Gastroesophageal sphincter (tissue), 3 donors: ENCODE measurements around the gene NEDD4L.

Experiments used
- CTCF ChIP-seq, 4 experiments: fragments of 200-600 bp in 2 of 4; fragments of 450-650 bp in 2 of 4; sonication (generic) in 1 of 4; IDR thresholded peaks; one replicate each; pipeline ENCODE4 v1.5.1; 2017 to 2019; ENCODE audit warnings: antibody characterized with exemption in 4 of 4, mild to moderate bottlenecking in 2 of 4, moderate library complexity in 2 of 4
- EP300 ChIP-seq: sonication (generic); formaldehyde crosslinking; IDR thresholded peaks from one replicate; pipeline ENCODE4 v1.6.1; 2017; ENCODE audit warnings: antibody characterized with exemption, mild to moderate bottlenecking
- POLR2A ChIP-seq, 2 donors: fragments of 450-650 bp; IDR thresholded peaks; one replicate each; pipeline ENCODE4 v1.6.1; 2017; ENCODE audit warnings: antibody characterized with exemption in 2 of 2, mild to moderate bottlenecking in 2 of 2, moderate library complexity in 1 of 2
- POLR2AphosphoS5 ChIP-seq: sonication (generic); formaldehyde crosslinking; IDR thresholded peaks from one replicate; pipeline ENCODE4 v1.6.1; 2017; ENCODE audit warnings: antibody characterized with exemption

- TF ChIP-seq POLR2A (IDR thresholded peaks at IDR 0.05) (no peak), CTCF (IDR thresholded peaks at IDR 0.05) (no peak), POLR2AphosphoS5 (no peak), EP300 (no peak)
Measured at GRCh38 chr18:58291131-58291530, 247.1 kb downstream of the NEDD4L start.
